HG02943 (cell line): ENCODE results near the gene LIMK1.
"Not testable (repeated sequence)": the region's sequence is repeated elsewhere in the genome, so short reads cannot be mapped to it uniquely, and the experiment has no call there.

ENCODE experiments used
- ATAC-seq: cut with Tn5 transposase; IDR thresholded peaks from one replicate; pipeline ENCODE4 v1.9.1; 2021; ENCODE audit warnings: mild to moderate bottlenecking, low read depth, moderate library complexity; ENCODE audit not compliant: unreplicated experiment

The LIMK1 gene

GRCh38 chr7:74167324-74167723, 83.7 kb downstream of the LIMK1 start:
- ATAC-seq = not testable (repeated sequence)
